ENCODE results near the gene EZH2.

EZH2 gene

GRCh38 chr7:148898845-148899484, 14.9 kb upstream of the EZH2 start:
- DNase-seq (ENCODE audit: low spot score) = no peak

- DNase-seq (ENCODE audit: low spot score) = no peak
Measured at GRCh38 chr7:148894591-148894990, 10.5 kb upstream of the EZH2 start.

DNA sequence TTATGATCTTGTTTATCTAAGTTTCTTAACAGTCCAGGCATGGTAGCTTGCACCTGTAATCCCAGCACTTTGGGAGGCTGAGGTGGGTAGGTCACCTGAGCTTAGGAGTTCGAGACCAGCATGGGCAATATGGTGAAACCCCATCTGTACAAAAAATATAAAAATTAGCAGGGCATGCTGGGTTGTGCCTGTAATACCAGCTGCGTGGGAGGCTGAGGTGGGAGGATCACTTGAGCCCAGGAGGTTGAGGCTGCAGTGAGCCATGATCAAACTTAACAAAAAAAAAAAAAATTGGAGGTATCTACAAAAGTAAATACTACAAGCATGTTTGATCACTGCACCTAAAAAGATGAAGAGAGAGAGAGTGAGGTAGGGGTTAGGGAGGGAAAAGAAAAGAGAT, 9.0 kb upstream of the EZH2 start:
- DNase-seq (ENCODE audit: low spot score) = no peak

DNA sequence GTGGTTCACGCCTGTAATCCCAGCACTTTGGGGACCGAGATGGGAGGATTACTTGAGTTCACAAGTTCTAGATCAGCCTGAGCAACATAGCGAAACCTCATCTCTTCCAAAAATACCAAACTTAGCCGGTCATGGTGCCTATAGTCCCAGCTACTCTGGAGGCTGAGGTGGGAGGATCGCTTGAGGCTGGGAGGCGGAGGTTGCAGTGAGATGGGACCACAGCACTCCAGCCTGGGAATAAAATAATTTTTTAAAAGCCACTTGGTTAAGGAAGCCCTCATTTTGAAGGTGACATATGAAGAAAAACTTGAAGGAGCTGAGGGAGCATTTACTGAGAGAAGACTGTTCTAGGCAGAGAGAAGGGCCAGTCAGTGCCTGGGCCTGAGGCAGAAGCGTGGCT, 4.2 kb upstream of the EZH2 start:
- no peak for DNase-seq (ENCODE audit: low spot score)

DNA sequence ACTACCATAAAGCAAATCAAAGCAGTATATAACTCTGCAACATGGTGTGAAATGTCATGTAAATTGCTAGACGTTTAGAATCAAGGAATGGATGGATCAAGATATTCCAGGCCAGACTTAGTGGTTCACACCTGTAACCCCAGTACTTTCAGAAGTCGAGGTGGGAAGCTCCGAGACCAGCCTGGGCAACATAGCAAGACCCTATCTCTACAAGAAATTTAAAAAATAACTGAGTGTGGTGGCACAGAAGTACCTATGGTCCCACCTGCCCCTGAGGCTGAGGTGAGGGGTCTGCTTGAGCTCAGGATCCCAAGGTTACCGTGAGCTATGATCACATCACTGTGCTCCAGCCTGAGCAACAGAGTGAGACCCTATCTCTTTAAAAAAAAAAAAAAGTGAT, 2.8 kb upstream of the EZH2 start:
- no peak for DNase-seq (ENCODE audit: low spot score)

- DNase-seq (ENCODE audit: low spot score) = peak; percentile 99
Measured at GRCh38 chr7:148884299-148885022, 370 bp upstream of the EZH2 start.

DNA sequence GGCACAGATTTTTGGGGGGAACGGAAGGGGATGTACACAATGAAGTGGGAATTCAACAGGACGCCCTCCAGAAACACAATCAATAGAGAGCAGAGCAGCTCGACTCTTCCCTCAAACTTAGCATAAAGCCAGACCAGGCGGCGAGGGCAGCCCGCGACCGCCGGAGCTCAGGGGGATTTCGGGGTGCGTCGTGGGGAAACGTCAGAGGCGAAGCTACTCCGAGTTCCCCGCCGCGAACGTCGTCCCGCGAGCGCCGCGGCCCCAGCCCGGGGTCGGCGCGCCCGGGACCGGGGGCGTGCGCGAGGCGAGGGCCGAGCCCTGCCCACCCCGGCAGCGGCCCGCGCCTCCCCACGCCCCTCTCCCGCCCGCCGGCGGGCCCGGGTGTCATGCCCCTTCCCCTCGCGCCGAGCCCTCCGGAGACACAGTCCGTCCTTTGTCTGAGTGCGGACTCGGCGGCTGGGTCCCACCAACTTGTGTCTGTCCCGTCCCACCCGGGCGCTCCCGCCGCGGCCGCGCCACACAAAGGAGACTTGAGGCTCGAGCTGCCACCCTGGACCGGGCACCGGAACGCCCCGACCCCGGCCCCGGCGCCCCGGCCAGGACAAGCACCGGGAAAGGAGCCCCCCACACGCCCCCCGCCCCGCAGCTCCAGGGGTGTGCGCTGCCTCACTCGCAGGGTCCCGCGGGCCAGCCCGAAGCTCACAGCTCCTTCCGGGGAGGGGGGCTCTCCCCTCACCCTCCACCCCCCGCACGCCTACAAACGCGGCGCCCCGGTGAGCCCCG, 634 bp downstream of the EZH2 start:
- DNase-seq (ENCODE audit: low spot score) = peak; percentile 22

- no peak for DNase-seq (ENCODE audit: low spot score)
Measured at GRCh38 chr7:148882841-148883265, 1.2 kb downstream of the EZH2 start.

DNA sequence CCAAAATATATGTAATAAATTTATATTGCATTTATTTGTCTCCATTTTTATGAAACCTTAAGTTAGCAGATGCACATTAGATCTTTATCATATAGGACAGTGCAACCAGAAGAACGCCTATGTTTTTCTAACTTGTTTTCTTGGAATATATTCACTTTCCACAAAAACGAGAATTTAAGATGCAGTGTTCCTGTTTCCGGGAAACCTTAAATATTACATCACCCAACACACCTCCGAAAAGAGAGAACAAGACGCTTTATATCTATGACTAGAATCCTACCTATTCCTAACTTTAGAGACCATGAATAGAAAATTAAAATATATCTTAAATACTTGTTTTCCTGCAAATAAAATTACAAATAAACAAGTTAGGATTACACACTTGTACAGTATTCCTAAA, 1.9 kb downstream of the EZH2 start:
- DNase-seq (ENCODE audit: low spot score) = no peak

DNA sequence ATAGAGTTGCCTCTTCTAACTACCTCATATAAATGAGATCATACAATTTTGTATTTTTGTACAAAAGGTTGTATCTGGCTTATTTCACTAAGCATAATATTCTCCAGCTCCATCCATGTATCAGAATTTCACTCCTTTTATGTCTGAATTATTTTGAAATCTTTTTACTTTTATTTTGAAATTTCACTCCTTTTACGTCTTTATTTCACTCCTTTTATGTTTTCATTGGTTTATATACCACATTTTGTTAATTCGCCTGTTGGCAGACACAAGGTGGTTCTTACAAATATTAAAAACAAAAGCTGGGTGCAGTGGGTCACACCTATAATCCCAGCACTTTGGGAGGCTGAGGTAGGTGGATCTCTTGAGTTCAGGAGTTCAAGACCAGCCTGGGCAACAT, 5.8 kb downstream of the EZH2 start:
- no peak for DNase-seq (ENCODE audit: low spot score)

DNA sequence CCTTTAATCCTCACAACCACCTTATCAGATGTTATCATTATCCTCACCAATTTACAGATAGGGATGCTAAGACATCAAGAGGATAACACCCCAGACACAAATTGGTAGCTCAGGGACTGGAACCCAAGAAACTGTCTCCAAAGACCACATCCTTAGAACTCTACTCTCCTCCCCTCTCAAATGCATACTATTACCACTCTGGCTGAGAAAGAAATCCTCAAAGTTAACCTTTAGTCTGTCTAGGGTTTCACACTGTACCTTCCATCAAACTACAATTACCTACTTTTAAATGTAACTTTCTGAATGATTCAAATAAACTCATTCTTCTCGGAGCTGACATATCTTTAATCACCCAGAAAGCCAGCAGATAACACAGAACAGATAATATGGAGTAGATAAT, 6.6 kb downstream of the EZH2 start:
- DNase-seq (ENCODE audit: low spot score) = no peak

DNA sequence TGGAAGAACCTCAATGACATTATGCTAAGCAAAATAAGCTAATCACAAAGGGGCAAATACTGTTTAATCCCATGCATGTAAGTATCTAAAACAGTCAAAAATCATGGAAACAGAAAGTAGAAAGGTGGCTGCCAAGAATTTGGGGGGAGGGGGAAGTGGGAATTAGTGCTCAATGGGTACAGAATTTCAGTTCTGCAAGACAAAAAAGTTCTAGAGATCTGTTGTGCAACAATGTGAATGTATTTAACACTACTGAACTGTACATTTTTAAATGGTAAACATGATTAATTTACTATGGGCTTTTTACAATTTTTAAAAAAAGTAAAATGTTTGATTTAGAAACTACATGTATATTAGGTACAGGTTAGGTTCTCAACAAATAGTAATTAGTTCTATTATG, 11.9 kb downstream of the EZH2 start:
- no peak for DNase-seq (ENCODE audit: low spot score)

- no peak for DNase-seq (ENCODE audit: low spot score)
Measured at GRCh38 chr7:148871551-148871950, 12.5 kb downstream of the EZH2 start.

DNA sequence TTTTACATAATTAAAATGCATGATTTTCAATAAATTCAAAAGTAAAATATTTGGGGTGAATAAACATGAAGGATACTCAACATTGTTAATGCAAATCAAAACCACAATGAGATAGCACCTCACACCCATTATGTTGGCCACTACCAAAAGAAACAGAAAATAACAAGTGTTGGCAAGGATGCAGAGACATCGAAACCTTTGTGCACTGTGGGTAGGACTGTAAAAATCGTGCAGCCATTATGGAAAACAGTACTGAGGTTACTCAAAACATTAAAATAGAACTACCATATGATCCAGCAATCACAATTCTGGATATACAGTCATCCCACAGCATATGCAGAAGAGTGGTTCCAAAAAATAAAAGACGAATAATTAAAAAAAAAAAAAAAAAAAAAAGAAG, 13.1 kb downstream of the EZH2 start:
- no peak for DNase-seq (ENCODE audit: low spot score)

DNA sequence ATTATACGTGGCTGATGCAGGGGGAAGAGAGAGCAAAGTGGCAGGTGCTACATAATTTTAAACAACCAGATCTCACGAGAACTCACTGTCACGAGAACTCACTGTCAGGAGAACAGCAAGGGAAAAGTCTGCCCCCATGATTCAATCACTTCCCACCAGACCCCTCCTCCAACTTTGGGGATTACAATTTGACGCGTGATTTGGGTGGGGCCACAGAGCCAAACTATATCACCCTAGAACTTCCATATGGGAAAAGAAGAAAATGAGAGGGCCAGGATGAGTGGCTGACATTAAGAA, 15.8 kb downstream of the EZH2 start:
- no peak for DNase-seq (ENCODE audit: low spot score)

DNA sequence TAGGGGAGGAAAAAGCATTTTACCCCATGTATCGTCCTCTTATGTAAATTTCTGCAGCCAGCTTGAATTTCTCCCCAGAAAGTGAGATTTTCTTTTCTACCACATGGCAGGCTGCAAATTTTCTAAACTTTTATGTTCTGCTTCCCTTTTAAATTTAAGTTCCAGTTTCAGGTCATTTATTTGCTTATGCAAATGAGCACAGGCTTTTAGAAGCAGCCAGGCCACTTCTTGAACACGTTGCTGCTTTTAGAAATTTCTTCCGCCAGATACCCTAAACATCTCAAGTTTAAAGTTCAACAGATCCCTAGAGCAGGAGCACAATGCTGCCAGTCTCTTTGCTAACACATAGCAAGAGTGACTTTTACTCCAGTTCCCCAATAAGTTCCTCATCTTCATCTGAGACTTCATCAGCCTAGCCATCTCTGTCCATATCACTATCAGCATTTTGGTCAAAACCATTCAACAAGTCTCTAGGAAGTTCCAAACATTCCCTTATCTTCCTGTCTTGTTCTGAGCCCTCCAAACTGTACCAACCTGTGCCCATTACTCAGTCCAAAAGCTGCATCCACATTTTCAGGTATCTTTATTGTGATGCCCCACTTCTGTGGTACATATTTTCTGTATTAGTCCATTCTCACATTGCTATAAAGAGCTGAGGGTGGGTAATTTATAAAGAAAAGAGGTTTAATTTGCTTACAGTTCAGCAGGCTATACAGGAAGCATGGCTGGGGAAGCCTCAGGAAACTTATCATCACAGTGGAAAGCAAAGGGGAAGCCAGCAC, 16.3 kb downstream of the EZH2 start:
- no peak for DNase-seq (ENCODE audit: low spot score)

GRCh38 chr7:148866362-148866761, 17.7 kb downstream of the EZH2 start:
- DNase-seq (ENCODE audit: low spot score) = no peak

DNA sequence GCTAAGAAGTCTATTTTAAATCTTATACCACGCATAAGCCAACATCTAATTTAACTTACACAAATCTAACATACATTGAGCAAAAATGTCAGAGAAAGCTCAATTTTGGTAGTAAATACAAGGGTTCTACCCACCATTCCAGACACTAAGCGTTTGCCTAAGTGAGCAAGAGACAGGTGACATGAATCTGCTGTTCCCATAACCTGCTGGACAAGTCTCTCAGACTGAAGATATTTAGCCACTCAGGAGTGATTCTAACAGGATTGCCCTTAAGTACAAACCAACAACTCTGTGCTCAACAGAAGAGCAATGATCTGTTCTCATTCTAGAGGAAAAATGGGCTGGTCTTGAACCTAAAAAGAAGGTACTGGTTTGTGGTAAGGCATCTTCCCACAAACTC, 18.8 kb downstream of the EZH2 start:
- DNase-seq (ENCODE audit: low spot score) = no peak

GRCh38 chr7:148863324-148863723, 20.8 kb downstream of the EZH2 start:
- DNase-seq (ENCODE audit: low spot score) = no peak

DNA sequence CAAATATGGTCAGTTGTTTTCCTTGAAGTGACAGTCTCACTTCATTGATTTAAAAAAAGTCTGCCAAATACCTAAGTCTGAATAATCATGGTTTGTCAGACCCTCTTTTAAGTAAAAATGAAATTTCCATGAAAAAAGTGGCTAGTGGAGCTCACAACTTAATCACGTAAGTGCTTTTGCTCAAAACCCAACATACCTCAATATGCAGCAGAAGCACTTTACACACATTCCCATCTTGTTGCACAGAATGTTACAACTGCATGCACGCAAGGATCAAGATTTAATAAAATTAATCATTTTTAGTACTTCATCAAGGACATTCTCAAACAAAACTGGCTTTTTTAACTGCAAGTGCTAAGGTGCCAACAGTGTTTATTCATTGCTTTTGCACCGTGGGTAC, 21.6 kb downstream of the EZH2 start:
- DNase-seq (ENCODE audit: low spot score) = no peak

DNA sequence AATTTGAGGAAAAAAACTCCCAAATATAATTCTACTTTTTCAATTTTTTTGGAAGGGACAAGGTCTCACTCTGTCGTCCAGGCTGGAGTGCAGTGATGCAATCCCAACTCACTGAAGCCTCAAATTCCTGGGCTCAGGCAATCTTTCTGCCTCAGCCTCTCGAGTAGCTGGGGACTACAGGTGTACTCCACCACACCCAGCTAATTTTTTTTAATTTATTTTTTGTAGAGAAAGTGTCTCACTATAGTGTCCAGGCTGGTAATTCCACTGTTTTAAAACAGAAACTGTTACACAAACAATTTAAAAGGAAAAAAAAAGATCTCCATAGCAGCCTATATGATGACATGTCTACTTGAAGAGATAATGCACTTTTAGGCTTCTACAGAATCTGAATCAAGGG, 25.6 kb downstream of the EZH2 start:
- no peak for DNase-seq (ENCODE audit: low spot score)

DNA sequence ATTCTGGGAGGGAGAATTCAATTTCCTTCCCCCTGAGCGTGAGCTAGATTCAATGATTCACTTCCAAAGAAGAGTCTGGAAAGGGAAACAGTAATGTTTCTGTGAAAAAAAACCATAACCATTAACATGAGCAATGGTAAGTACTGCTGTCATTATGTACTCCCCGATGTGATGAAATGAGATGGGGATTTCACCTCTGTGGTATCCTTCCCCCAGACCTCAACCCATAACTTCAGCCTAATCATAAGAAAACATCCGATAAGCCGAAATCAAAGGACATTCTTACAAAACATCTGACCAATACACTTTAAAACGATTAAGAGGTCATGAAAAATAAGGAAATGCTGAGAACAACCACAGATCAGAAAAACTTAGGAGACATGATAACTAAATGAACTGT, 27.2 kb downstream of the EZH2 start:
- no peak for DNase-seq (ENCODE audit: low spot score)

DNA sequence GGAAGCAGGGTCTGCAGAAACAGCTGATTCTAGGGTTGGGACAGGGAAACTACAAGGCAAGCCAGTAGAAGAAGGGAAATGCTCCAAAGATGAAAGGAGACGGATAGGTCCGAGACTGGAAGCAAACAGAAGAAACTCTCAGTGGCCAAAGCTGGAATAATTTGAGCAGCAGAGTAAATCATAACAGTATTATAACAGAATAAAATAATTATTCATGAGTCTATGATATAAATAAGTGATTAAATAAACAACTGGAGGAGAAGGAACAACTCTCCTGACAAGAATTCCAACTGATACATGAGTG, 27.6 kb downstream of the EZH2 start:
- no peak for DNase-seq (ENCODE audit: low spot score)

Data from hepatic stellate cell (primary cell).